SH-SY5Y (cell line): Measurements from ENCODE around the gene AGRN.

Experiments used
- GATA2 ChIP-seq: IDR thresholded peaks from 2 replicates; pipeline ENCODE4 v1.6.1; 2011; ENCODE audit warnings: mild to moderate bottlenecking, low read depth, low read length
- GATA3 ChIP-seq: IDR thresholded peaks from 2 replicates; pipeline ENCODE4 v1.6.1; 2011; ENCODE audit warnings: low read depth, mild to moderate bottlenecking, low read length, moderate library complexity

DNA sequence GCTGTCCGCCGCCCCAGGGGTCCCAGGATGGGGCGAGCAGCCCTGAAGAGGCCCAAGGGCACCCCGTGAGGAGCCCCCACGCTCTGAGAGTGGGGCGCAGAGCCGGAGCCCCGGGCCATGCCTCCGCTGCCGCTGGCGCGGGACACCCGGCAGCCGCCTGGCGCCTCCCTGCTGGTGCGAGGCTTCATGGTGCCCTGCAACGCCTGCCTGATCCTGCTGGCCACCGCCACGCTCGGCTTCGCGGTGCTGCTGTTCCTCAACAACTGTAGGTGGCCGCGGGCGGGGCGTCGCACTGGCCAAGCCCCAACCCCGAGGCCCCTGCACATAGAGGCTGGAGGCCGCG is 14.5 kb downstream of the AGRN start:
- no peak for TF ChIP-seq GATA2
- TF ChIP-seq GATA3, result no peak
